Fibroblast of lung (primary cell): ENCODE results near the gene SLC7A14.

ENCODE experiments used
- CTCF ChIP-seq, 2 donors: IDR thresholded peaks in 1 of 2; conservative IDR thresholded peaks in 1 of 2; 1 replicate in 1 of 2; 2 replicates in 1 of 2; pipeline ENCODE4 v1.5.1; 2011 to 2012; ENCODE audit warnings: low read length in 2 of 2, control low read depth in 1 of 2, inconsistent platforms in 1 of 2, low read depth in 1 of 2, mild to moderate bottlenecking in 1 of 2
- EZH2 ChIP-seq: IDR thresholded peaks from 2 replicates; pipeline ENCODE4 v1.5.1; 2012; ENCODE audit warnings: low read length, control low read depth, mild to moderate bottlenecking; ENCODE audit errors: missing control alignments

GRCh38 chr3:170418422-170419398, 167.2 kb downstream of the SLC7A14 start, which contains the start of gene CLDN11:
- TF ChIP-seq CTCF (conservative IDR thresholded peaks at IDR 0.05 in 1 of 2, IDR thresholded peaks at IDR 0.05 in 1 of 2; ENCODE audit: low read depth in 1 of 2, low read length in 2 of 2) (peak in 1 of 2 donors; percentile 37), EZH2 (no peak)
